Peyer's patch (tissue), 4 donors: ENCODE data around the gene DPH7.

Experiments used
- POLR2A ChIP-seq, 2 donors: fragments of 450-650 bp; IDR thresholded peaks; one replicate each; pipeline ENCODE4 v1.5.1; 2017; ENCODE audit warnings: antibody characterized with exemption in 2 of 2, mild to moderate bottlenecking in 2 of 2, moderate library complexity in 2 of 2
- TF ChIP-seq, protein P1 (sequence below), 6 experiments: fragments of 450-650 bp in 4 of 6; fragments of 200-600 bp in 2 of 6; sonication (generic) in 1 of 6; IDR thresholded peaks; one replicate each; pipeline ENCODE4 v1.5.1; 2017 to 2019; ENCODE audit warnings: antibody characterized with exemption in 6 of 6, mild to moderate bottlenecking in 3 of 6, moderate library complexity in 1 of 6

DNA sequence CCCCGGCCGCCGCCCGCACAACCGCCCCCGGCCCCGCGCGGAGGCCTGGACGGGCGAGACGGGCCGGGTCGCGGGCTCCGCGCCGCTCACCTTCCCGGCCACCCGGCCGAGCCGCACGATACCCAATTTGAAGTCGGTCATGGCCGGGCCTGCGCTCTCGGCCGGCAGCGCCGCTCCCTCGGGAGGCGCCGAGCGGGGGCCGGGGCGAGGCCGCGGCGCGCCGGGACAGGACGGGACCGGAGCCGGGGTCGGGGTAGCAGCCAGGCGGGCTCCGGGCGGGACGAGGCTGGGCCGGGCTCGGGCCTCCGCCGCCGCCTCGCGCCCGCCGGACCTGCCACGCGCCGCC lies 11.4 kb upstream of the DPH7 start:
- TF ChIP-seq, protein P1, sequence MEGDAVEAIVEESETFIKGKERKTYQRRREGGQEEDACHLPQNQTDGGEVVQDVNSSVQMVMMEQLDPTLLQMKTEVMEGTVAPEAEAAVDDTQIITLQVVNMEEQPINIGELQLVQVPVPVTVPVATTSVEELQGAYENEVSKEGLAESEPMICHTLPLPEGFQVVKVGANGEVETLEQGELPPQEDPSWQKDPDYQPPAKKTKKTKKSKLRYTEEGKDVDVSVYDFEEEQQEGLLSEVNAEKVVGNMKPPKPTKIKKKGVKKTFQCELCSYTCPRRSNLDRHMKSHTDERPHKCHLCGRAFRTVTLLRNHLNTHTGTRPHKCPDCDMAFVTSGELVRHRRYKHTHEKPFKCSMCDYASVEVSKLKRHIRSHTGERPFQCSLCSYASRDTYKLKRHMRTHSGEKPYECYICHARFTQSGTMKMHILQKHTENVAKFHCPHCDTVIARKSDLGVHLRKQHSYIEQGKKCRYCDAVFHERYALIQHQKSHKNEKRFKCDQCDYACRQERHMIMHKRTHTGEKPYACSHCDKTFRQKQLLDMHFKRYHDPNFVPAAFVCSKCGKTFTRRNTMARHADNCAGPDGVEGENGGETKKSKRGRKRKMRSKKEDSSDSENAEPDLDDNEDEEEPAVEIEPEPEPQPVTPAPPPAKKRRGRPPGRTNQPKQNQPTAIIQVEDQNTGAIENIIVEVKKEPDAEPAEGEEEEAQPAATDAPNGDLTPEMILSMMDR (IDR thresholded peaks at IDR 0.05) = no peak
- no peak for TF ChIP-seq POLR2A (IDR thresholded peaks at IDR 0.05)
